K562 treated with DMSO at 1 percent for 48 hours (cell line): ENCODE results near the gene ZYX. TPM values are rescaled to one million over a fixed set of nuclear protein-coding genes. Genes with fewer than 3 reads are reported as not detected.

Source experiments
- total RNA-seq: library from RNA; unstranded; fragments of 300-600 nt; gene quantifications from 2 replicates; pipeline ENCODE4 v1.2.3, GENCODE V29; 2022; ENCODE audit warnings: low replicate concordance; ENCODE audit errors: extremely low read depth

ZYX gene
- not detected in 2 replicates for total RNA-seq

GRCh38 chr7:143380646-143381426 is at the start of gene ZYX:
ZYX (plus strand) TSS chr7:143381345; CDS start chr7:143381572, 227 bp downstream.

GRCh38 chr7:143362131-143363015 is 18.8 kb upstream of the ZYX start, which contains the start of gene FAM131B:
FAM131B (minus strand) TSS chr7:143362713; CDS start chr7:143362603, 110 bp downstream.

GRCh38 chr7:143408686-143409561 is 27.8 kb downstream of the ZYX start, which contains the start of gene EPHA1:
EPHA1 (minus strand) TSS chr7:143408856; CDS start chr7:143408805, 51 bp downstream.

Other genes with a start within 250 kb of the ZYX start
- gene PIP, start 249.3 kb upstream of the ZYX start, total RNA-seq = not detected in 2 replicates
- gene TAS2R39, start 197.9 kb upstream of the ZYX start, total RNA-seq = not detected in 2 replicates
- not detected in 2 replicates for gene TAS2R40, start 159.3 kb upstream of the ZYX start, total RNA-seq
- gene GSTK1, start 117.9 kb upstream of the ZYX start, total RNA-seq = 397 TPM in 1 of 2 replicates, not detected in the other
- not detected in 2 replicates for gene TMEM139, start 96.4 kb upstream of the ZYX start, total RNA-seq
- gene CASP2, start 93.0 kb upstream of the ZYX start, total RNA-seq = not detected in 2 replicates
- gene CLCN1, start 65.2 kb upstream of the ZYX start, total RNA-seq = not detected in 2 replicates
- gene FAM131B, start 18.6 kb upstream of the ZYX start, total RNA-seq = not detected in 2 replicates
- gene EPHA1, start 27.5 kb downstream of the ZYX start, total RNA-seq = not detected in 2 replicates
- not detected in 2 replicates for gene TAS2R60, start 62.1 kb downstream of the ZYX start, total RNA-seq
- not detected in 2 replicates for gene TAS2R41, start 96.5 kb downstream of the ZYX start, total RNA-seq
- not detected in 2 replicates for gene CTAGE15, start 190.5 kb downstream of the ZYX start, total RNA-seq
- gene TCAF2, start 239.6 kb downstream of the ZYX start, total RNA-seq = not detected in 2 replicates